Smooth muscle cell (in vitro differentiated cells): ENCODE data around the gene HMGB1. TPM values are rescaled to one million over a fixed set of nuclear protein-coding genes. Genes with fewer than 3 reads are reported as not detected.

Experiments used
- DNase-seq: peaks from one replicate; lab custom pipeline; 2025; ENCODE audit not compliant: unreplicated experiment; lab: John Stamatoyannopoulos, UW
- H2AFZ ChIP-seq: fragments of 200-600 bp; sonication (generic); 2 replicates; pipeline ENCODE4 v1.6.0; 2016; ENCODE audit warnings: antibody characterized with exemption, low read depth, mild to moderate bottlenecking
- H3F3A ChIP-seq: fragments of 200-600 bp; sonication (generic); 2 replicates; pipeline ENCODE4 v1.6.0; 2017; ENCODE audit warnings: antibody characterized with exemption, low read depth
- H3K27ac ChIP-seq: fragments of 200-600 bp; sonication (generic); 2 replicates; pipeline ENCODE4 v1.5.1; 2016; ENCODE audit warnings: low read depth, mild to moderate bottlenecking
- H3K27me3 ChIP-seq: fragments of 200-600 bp; sonication (generic); 2 replicates; pipeline ENCODE4 v1.6.1; 2016; ENCODE audit warnings: low read depth, mild to moderate bottlenecking
- H3K36me3 ChIP-seq: fragments of 200-600 bp; sonication (generic); 2 replicates; pipeline ENCODE4 v1.5.1; 2016; ENCODE audit warnings: low read depth
- H3K4me1 ChIP-seq: fragments of 200-600 bp; sonication (generic); 2 replicates; pipeline ENCODE4 v1.5.1; 2016; ENCODE audit warnings: low read depth
- H3K4me2 ChIP-seq: fragments of 200-600 bp; sonication (generic); 2 replicates; pipeline ENCODE4 v1.6.0; 2016; ENCODE audit warnings: mild to moderate bottlenecking
- H3K4me3 ChIP-seq: fragments of 200-600 bp; sonication (generic); 2 replicates; pipeline ENCODE4 v1.5.1; 2016; ENCODE audit warnings: mild to moderate bottlenecking
- H3K79me2 ChIP-seq: fragments of 200-600 bp; sonication (generic); 2 replicates; pipeline ENCODE4 v1.6.0; 2016; ENCODE audit warnings: low read depth, mild to moderate bottlenecking
- H3K9ac ChIP-seq: fragments of 200-600 bp; sonication (generic); 2 replicates; pipeline ENCODE4 v1.6.0; 2016; ENCODE audit warnings: low read depth
- H3K9me3 ChIP-seq: fragments of 200-600 bp; sonication (generic); replicated peaks from 2 replicates; pipeline ENCODE4 v1.5.1; 2016; ENCODE audit warnings: low read depth
- H4K20me1 ChIP-seq: fragments of 200-600 bp; sonication (generic); 2 replicates; pipeline ENCODE4 v1.6.0; 2016; ENCODE audit warnings: low read depth
- CTCF ChIP-seq: fragments of 200-600 bp; sonication (generic); IDR thresholded peaks from 2 replicates; pipeline ENCODE4 v1.5.1; 2017; ENCODE audit warnings: borderline replicate concordance, mild to moderate bottlenecking, antibody characterized with exemption; ENCODE audit not compliant: insufficient read depth, poor library complexity, severe bottlenecking
- WGBS: methylation state at CpG from one replicate; pipeline ENCODE4 v1.1.7; 2016; ENCODE audit warnings: low lambda C conversion rate; 5-methylcytosine and 5-hydroxymethylcytosine counted together
- polyA plus RNA-seq: library from polyadenylated mRNA; unstranded; fragments of >200 nt; fragmentation: Nextera tagmentation; extraction: Ambion mirVana; gene quantifications from 2 replicates; pipeline ENCODE4 v1.2.1, GENCODE V29; 2016
- total RNA-seq: library from RNA; depleted of rRNA; stranded (reverse); fragments of >200 nt; gene quantifications from 2 replicates; pipeline ENCODE4 v1.2.3, GENCODE V29; 2014

The HMGB1 gene
- total and polyA plus RNA-seq, 2 experiments from 2014 or later: 581 to 627 TPM

GRCh38 chr13:30442926-30443325, 22.8 kb downstream of the HMGB1 start:
- Histone ChIP-seq H3K9me3 (no peaks in the 10 kb centered on the region), H3K4me3 (no peak overlapping the region), H2AFZ (no peak overlapping the region), H3K36me3 (no peaks in the 10 kb centered on the region), H3K4me2 (no peak overlapping the region), H4K20me1 (no peaks in the 10 kb centered on the region), H3F3A (no peaks in the 10 kb centered on the region), H3K27me3 (no peaks in the 10 kb centered on the region), H3K4me1 (peaks cover 14% of the 10 kb centered on the region), H3K27ac (no peak overlapping the region), H3K9ac (no peak overlapping the region), H3K79me2 (no peaks in the 10 kb centered on the region)
- 82% methylated on average over 5 of the region's 5 CpGs for WGBS
- no peak for TF ChIP-seq CTCF
- DNase-seq: no peak

GRCh38 chr13:30440910-30441703, 24.6 kb downstream of the HMGB1 start:
- 55% methylated on average over 8 of the region's 8 CpGs for WGBS
- H3K4me1 ChIP-seq: peaks cover 11% of the 10 kb centered on the region
- no peaks in the 10 kb centered on the region for H3F3A ChIP-seq
- H3K9ac ChIP-seq: no peak overlapping the region
- H3K27ac ChIP-seq: no peak overlapping the region
- H3K4me2 ChIP-seq: no peak overlapping the region
- no peaks in the 10 kb centered on the region for H3K79me2 ChIP-seq
- no peaks in the 10 kb centered on the region for H3K36me3 ChIP-seq
- no peak for DNase-seq
- no peak for TF ChIP-seq CTCF
- H4K20me1 ChIP-seq: no peaks in the 10 kb centered on the region
- no peak overlapping the region for H3K4me3 ChIP-seq
- no peaks in the 10 kb centered on the region for H3K9me3 ChIP-seq
- no peak overlapping the region for H2AFZ ChIP-seq
- peaks cover 7% of the 10 kb centered on the region for H3K27me3 ChIP-seq

- Histone ChIP-seq H3K9me3 (no peaks in the 10 kb centered on the region), H2AFZ (no peak overlapping the region), H3F3A (no peaks in the 10 kb centered on the region), H3K27me3 (peaks cover 7% of the 10 kb centered on the region), H3K4me2 (no peak overlapping the region), H3K27ac (no peak overlapping the region), H3K79me2 (no peaks in the 10 kb centered on the region), H3K4me3 (no peak overlapping the region), H4K20me1 (no peaks in the 10 kb centered on the region), H3K36me3 (no peaks in the 10 kb centered on the region), H3K4me1 (no peaks in the 10 kb centered on the region), H3K9ac (no peak overlapping the region)
- 100% methylated on average over 3 of the region's 3 CpGs for WGBS
- no peak for TF ChIP-seq CTCF
- DNase-seq: no peak
Measured at GRCh38 chr13:30438286-30438685, 27.4 kb downstream of the HMGB1 start.

GRCh38 chr13:30437177-30437576, 28.6 kb downstream of the HMGB1 start:
- no peak for DNase-seq
- 89% methylated on average over 8 of the region's 8 CpGs for WGBS
- H3K27me3 ChIP-seq: peaks cover 7% of the 10 kb centered on the region

More at GRCh38 chr13:30437177-30437576, 28.6 kb downstream of the HMGB1 start:
- Histone ChIP-seq H3K9ac (no peak overlapping the region), H3K36me3 (no peaks in the 10 kb centered on the region), H3K4me3 (no peak overlapping the region), H3K4me2 (no peak overlapping the region), H4K20me1 (no peaks in the 10 kb centered on the region), H3K79me2 (no peaks in the 10 kb centered on the region), H3K4me1 (no peaks in the 10 kb centered on the region), H3K9me3 (no peaks in the 10 kb centered on the region), H3K27ac (no peak overlapping the region), H2AFZ (no peak overlapping the region), H3F3A (no peaks in the 10 kb centered on the region)
- TF ChIP-seq CTCF: no peak
